Lower leg skin (tissue), 4 donors: ENCODE data around the gene ATG2B. TPM values are rescaled to one million over a fixed set of nuclear protein-coding genes. Genes with fewer than 3 reads are reported as not detected.
A peak's percentile ranks its signal among the peaks of the same experiment; 100 is the strongest.

Source experiments
- DNase-seq, 2 donors: peaks; one replicate each; pipeline ENCODE4 v3.0.0-alpha.2; 2019; ENCODE audit warnings: low spot score in 2 of 2
- H3K4me3 ChIP-seq: fragments of 200-600 bp; sonication (generic); 2 replicates; pipeline ENCODE4 v1.5.1; 2017; ENCODE audit warnings: mild to moderate bottlenecking, low read depth; ENCODE audit not compliant: poor library complexity, severe bottlenecking
- CTCF ChIP-seq, 3 donors: fragments of 450-650 bp; IDR thresholded peaks; one replicate each; pipeline ENCODE4 v1.5.1; 2016; ENCODE audit warnings: antibody characterized with exemption in 3 of 3, mild to moderate bottlenecking in 3 of 3, moderate library complexity in 2 of 3
- POLR2A ChIP-seq, 2 donors: fragments of 450-650 bp; IDR thresholded peaks; one replicate each; pipeline ENCODE4 v1.6.1; 2016 to 2017; ENCODE audit warnings: antibody characterized with exemption in 2 of 2, mild to moderate bottlenecking in 1 of 2, moderate library complexity in 1 of 2
- WGBS, 2 donors: methylation state at CpG; one replicate each; pipeline ENCODE4 v1.1.5; 2018; 5-methylcytosine and 5-hydroxymethylcytosine counted together
- intact Hi-C: fragments of 100-400 bp; cut with DNase I; formaldehyde crosslinking; loops from one replicate; pipeline ENCODE4 v1.15.0; 2023; ENCODE audit warnings: low total_unique reads
- total RNA-seq, 4 donors: library from RNA; depleted of rRNA; stranded (reverse); fragments of >200 nt; gene quantifications; one replicate each; pipeline ENCODE4 v1.1.0, GENCODE V29; 2016

Gene ATG2B
- total RNA-seq, 4 donors from 2014 or later: 23.8 to 44.8 (median 30.9) TPM

DNA sequence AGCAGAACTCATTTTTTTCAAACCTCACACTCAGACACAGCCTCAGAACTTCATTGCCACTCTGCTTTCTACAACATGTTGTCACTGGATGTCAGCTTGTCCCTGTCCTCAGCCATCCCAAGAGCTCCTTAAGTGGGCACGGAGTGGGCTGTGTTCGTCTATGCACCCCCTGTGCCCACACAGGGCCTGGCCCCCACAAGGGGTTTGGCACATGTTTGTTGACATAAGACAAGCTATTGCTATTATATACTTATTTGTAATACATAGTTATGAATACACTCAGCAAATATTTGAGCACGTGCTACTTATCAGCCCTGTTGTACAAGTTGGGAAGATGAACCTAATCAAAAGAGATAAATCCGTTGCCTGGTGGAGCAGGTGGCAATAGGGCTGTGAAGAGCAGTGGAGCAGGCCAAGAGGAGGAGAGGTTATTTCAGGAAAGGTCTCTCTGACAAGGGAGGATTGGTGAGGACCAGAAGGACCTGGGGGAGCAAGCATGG, 111.4 kb downstream of the ATG2B start:
- WGBS, 2 donors: 83 to 88% methylated on average over 4 of the region's 4 CpGs
- TF ChIP-seq CTCF (IDR thresholded peaks at IDR 0.05) (no peak), POLR2A (IDR thresholded peaks at IDR 0.05) (no peak)
- DNase-seq: no peak
- intact Hi-C loops: no loop called here
- no peak overlapping the region for H3K4me3 ChIP-seq

- no peak for DNase-seq
- TF ChIP-seq CTCF (IDR thresholded peaks at IDR 0.05) (no peak), POLR2A (IDR thresholded peaks at IDR 0.05) (no peak)
- WGBS, 2 donors: 64 to 69% methylated on average over 3 of the region's 3 CpGs
Measured at GRCh38 chr14:96250485-96250884, 112.7 kb downstream of the ATG2B start.

DNA sequence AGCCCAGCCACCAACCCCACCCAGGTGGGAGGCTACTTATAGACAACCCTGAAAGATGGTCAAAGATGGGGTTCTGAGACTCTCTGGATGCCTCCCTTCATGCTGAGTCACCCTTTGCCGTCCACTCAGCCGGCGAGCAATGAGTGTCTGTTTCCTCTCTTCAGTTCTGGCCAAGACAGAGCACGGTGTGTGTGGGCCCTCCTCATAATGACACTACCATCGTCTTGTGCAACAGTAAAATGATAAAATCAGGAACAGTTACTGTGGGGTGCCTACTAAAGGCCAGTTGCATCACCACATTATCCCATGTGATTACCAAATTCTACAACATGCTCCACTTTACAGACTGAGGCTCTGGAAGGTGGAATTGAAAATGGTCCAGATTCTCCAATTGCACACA, 114.1 kb downstream of the ATG2B start:
- intact Hi-C loops: no loop called here
- peak in 1 of 2 donors; percentile 38 for DNase-seq
- no peak for TF ChIP-seq POLR2A (IDR thresholded peaks at IDR 0.05)
- no peak for TF ChIP-seq CTCF (IDR thresholded peaks at IDR 0.05)
- H3K4me3 ChIP-seq: no peak overlapping the region
- 26 to 47% methylated on average over 5 of the region's 5 CpGs for WGBS, 2 donors

More at GRCh38 chr14:96250485-96250884, 112.7 kb downstream of the ATG2B start:
- intact Hi-C loops: no loop called here
- H3K4me3 ChIP-seq: no peak overlapping the region

- 87 to 91% methylated on average over 6 of the region's 6 CpGs for WGBS, 2 donors
- TF ChIP-seq CTCF (IDR thresholded peaks at IDR 0.05) (no peak), POLR2A (IDR thresholded peaks at IDR 0.05) (no peak)
- no peak for DNase-seq
- intact Hi-C loops: no loop called here
- no peak overlapping the region for H3K4me3 ChIP-seq
Measured at GRCh38 chr14:96247031-96247430, 116.1 kb downstream of the ATG2B start.

DNA sequence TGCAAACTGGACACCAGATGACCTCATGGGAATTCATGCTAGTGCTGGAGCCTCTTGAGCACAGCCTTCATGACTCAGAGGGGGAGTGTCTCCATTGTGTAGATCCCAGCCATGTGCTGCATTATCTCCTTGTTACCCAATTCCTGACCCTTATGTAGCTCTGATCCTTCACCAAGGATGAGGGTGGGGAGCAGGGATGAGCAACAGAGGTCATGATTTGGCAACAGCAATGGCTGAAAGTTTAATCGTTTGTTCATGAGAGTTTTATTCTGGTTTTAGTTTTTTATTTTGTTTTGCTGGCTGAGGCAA, 116.6 kb downstream of the ATG2B start:
- TF ChIP-seq CTCF (IDR thresholded peaks at IDR 0.05): no peak
- no peak for TF ChIP-seq POLR2A (IDR thresholded peaks at IDR 0.05)
- 63 to 74% methylated on average over 1 of the region's 1 CpG for WGBS, 2 donors
- no peak overlapping the region for H3K4me3 ChIP-seq
- intact Hi-C loops: no loop called here
- peak in 1 of 2 donors; percentile 41 for DNase-seq
